Bronchial epithelial cell (primary cell): ENCODE results near the gene NRDC. TPM values are rescaled to one million over a fixed set of nuclear protein-coding genes. Genes with fewer than 3 reads are reported as not detected.

Source experiments
- DNase-seq: peaks from one replicate; pipeline ENCODE4 v3.0.0-alpha.2; 2010; ENCODE audit warnings: low read depth
- FAIRE-seq: peaks from 2 replicates; lab custom pipeline; 2011; peaks lifted over from hg19 to GRCh38; lab: Jason Lieb, UNC
- H3K27me3 ChIP-seq: 2 replicates; pipeline ENCODE4 v1.5.1; 2011; ENCODE audit warnings: low read length; ENCODE audit not compliant: control insufficient read depth, insufficient read depth
- H3K36me3 ChIP-seq: 2 replicates; pipeline ENCODE4 v1.5.1; 2011; ENCODE audit warnings: low read length; ENCODE audit not compliant: control insufficient read depth, insufficient read depth
- H3K4me3 ChIP-seq: 2 replicates; pipeline ENCODE4 v1.5.1; 2011; ENCODE audit warnings: mild to moderate bottlenecking, low read depth, low read length, control low read depth
- total RNA-seq: library from RNA; depleted of rRNA; stranded (reverse); fragments of >200 nt; gene quantifications from 2 replicates; pipeline ENCODE4 v1.2.1, GENCODE V29; 2014
- TF ChIP-seq, protein P1 (sequence below): IDR thresholded peaks from 2 replicates; pipeline ENCODE4 v1.5.1; 2011; ENCODE audit warnings: mild to moderate bottlenecking, moderate library complexity, low read length, control low read depth, inconsistent platforms; ENCODE audit not compliant: insufficient read depth, severe bottlenecking

NRDC gene
- total RNA-seq, 1 donor from 2014 or later, result 67.4 TPM

DNA sequence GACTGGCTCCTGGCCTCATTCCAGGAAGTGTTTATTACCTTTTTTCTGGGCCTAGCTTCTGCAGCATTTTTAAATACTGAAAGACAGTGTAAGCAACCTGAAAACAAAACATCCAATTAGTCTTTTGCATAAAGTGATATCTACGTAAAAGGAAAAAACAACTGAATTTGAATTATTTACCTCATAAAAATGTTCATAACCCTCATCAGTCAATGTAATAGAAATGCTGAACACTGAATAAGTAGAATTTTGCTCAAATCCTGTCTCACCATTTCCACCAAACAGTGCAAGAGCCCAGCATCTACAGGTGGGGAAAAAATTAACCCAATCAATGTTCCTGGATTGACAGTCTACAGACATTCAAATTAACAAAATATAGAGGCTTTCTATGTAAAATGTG is 64.0 kb downstream of the NRDC start:
- Histone ChIP-seq H3K36me3 (peaks cover 10% of the 10 kb centered on the region), H3K27me3 (no peaks in the 10 kb centered on the region), H3K4me3 (no peak overlapping the region)
- FAIRE-seq, result no peak
- TF ChIP-seq, protein P1, sequence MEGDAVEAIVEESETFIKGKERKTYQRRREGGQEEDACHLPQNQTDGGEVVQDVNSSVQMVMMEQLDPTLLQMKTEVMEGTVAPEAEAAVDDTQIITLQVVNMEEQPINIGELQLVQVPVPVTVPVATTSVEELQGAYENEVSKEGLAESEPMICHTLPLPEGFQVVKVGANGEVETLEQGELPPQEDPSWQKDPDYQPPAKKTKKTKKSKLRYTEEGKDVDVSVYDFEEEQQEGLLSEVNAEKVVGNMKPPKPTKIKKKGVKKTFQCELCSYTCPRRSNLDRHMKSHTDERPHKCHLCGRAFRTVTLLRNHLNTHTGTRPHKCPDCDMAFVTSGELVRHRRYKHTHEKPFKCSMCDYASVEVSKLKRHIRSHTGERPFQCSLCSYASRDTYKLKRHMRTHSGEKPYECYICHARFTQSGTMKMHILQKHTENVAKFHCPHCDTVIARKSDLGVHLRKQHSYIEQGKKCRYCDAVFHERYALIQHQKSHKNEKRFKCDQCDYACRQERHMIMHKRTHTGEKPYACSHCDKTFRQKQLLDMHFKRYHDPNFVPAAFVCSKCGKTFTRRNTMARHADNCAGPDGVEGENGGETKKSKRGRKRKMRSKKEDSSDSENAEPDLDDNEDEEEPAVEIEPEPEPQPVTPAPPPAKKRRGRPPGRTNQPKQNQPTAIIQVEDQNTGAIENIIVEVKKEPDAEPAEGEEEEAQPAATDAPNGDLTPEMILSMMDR, result no peak
- no peak for DNase-seq

DNA sequence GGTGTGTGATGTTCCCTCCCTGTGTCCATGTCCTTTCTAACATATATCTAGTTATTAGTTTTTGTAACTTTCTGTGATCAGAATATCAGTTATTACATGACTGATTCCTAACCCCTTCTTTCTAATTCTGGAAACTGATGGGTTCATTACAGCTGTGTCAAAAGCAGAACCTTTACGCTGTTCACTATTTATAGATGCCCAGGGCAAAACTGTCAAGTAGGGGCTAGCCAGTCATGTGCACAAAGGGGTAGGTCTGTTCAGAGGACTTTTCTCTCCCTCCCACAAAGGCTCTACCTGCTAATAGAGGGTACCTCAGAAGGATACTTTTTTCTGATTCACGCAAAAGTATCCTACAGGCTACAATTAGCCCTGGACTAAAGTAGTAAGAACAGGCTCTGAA is 79.2 kb downstream of the NRDC start:
- peaks cover 11% of the 10 kb centered on the region for H3K36me3 ChIP-seq
- FAIRE-seq, result no peak
- no peaks in the 10 kb centered on the region for H3K27me3 ChIP-seq
- DNase-seq, result no peak
- no peak overlapping the region for H3K4me3 ChIP-seq
- TF ChIP-seq, protein P1, result no peak

DNA sequence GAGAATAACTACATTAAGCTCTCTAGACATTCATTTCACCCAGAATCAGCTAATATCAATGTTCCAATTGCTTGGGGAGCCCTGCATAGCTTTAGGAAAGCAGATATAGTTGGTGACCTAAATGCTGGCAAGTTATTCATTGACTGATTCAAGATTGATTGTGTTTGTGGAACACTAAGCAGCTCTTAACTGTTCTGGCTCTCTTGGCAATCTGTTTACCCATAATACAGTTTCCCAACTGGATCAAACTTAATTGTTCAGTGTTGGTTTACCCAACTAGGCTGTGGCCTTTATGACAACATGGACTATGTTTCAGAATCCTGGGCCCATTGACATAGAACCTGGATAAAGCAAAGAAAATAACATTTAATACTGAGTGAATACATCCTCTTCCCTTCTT is 83.7 kb downstream of the NRDC start:
- no peak for DNase-seq
- FAIRE-seq, result no peak
- peaks cover 22% of the 10 kb centered on the region for H3K36me3 ChIP-seq
- TF ChIP-seq, protein P1, result no peak
- no peak overlapping the region for H3K4me3 ChIP-seq
- H3K27me3 ChIP-seq, result no peaks in the 10 kb centered on the region

DNA sequence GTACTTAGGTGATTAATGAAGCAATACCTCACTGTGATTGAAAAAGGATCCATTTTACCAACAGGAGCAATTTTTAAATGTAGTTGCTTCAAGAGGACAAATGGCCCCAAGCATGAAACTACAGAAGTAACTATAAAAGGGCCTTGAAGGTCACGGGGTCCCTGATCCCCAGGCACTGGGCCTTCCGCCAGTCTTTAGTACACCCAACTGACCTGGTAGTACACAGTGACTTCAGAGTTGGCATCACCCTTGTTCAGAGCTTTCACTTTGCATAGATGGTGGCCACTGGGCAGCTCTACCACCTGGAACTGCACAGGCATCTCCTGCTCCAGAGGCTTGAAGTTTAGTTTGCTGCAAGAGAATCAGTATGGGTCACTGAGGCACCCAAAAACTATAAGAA is 84.3 kb downstream of the NRDC start:
- DNase-seq, result no peak
- Histone ChIP-seq H3K27me3 (no peaks in the 10 kb centered on the region), H3K4me3 (no peak overlapping the region), H3K36me3 (peaks cover 23% of the 10 kb centered on the region)
- no peak for FAIRE-seq
- TF ChIP-seq, protein P1, result no peak

DNA sequence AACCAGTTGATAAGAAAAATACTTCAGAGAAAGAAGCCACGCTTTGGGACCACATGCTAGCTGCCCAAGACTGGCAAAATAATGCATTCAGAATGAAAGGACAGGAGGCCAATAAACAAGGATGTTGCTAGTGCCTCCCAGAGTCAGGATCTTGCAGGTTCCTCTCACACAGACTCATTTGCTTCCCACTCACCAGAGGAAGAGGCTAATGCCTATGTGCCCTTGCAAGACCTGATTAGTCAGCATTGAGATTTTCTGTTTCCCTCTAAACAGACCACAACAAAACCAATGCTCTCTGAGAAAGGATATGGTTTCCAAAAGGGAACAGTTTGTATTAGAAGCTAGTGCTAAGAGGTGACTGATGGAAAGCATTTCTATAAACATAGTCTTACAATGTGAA is 85.7 kb downstream of the NRDC start:
- DNase-seq, result peak; percentile 38
- TF ChIP-seq, protein P1, result no peak
- H3K36me3 ChIP-seq, result peaks cover 22% of the 10 kb centered on the region
- H3K27me3 ChIP-seq, result no peaks in the 10 kb centered on the region
- H3K4me3 ChIP-seq, result no peak overlapping the region
- no peak for FAIRE-seq

DNA sequence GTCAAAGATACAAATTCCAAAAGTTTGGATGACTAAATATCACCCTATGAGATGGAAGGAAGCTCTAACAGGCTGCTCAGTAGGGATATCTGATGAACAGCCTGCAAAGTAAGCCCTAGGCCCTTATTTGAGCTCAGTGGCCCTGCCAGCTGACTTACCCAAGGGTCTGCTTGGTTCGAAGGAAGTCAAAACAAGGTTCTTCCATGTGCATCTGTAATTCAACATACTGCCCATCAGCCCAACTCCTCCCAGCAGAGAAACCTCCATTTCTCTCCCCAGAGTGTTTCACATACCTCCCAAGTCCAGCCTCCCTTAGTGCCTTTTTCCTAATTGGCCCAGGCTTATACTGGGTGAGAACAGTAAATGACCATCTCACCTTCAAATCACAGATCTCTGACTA is 86.6 kb downstream of the NRDC start:
- no peak overlapping the region for H3K4me3 ChIP-seq
- FAIRE-seq (no peak), DNase-seq (no peak)
- no peaks in the 10 kb centered on the region for H3K27me3 ChIP-seq
- TF ChIP-seq, protein P1, result no peak
- peaks cover 24% of the 10 kb centered on the region for H3K36me3 ChIP-seq
